Neural cell (in vitro differentiated cells): Measurements from ENCODE around the gene MBD2. TPM values are rescaled to one million over a fixed set of nuclear protein-coding genes. Genes with fewer than 3 reads are reported as not detected.
"Not testable (repeated sequence)": the region's sequence is repeated elsewhere in the genome, so short reads cannot be mapped to it uniquely, and the experiment has no call there.

Experiments used
- H2AFZ ChIP-seq: fragments of 200-600, 300-800 bp; sonication (generic), shearing (Covaris generic); 2 replicates; pipeline ENCODE4 v1.6.0; 2014; ENCODE audit warnings: low read depth, mild to moderate bottlenecking, antibody characterized with exemption, low read length, moderate library complexity
- H3F3A ChIP-seq: fragments of 200-600 bp; shearing (Covaris generic); 2 replicates; pipeline ENCODE4 v1.6.1; 2016; ENCODE audit warnings: mild to moderate bottlenecking, moderate library complexity, mixed read lengths, antibody characterized with exemption, low read length; ENCODE audit not compliant: insufficient read depth, poor library complexity, severe bottlenecking
- H3K27ac ChIP-seq: fragments of 200-600, 300-800 bp; sonication (generic), shearing (Covaris generic); 2 replicates; pipeline ENCODE4 v1.5.1; 2014; ENCODE audit warnings: mild to moderate bottlenecking, low read length, moderate library complexity
- H3K27me3 ChIP-seq: fragments of 300-800, 200-600 bp; sonication (generic), shearing (Covaris generic); 2 replicates; pipeline ENCODE4 v1.6.0; 2014; ENCODE audit warnings: mild to moderate bottlenecking, low read depth, low read length, moderate library complexity; ENCODE audit not compliant: insufficient read depth
- H3K36me3 ChIP-seq: fragments of 300-800, 200-600 bp; sonication (generic), shearing (Covaris generic); 2 replicates; pipeline ENCODE4 v1.5.1; 2014; ENCODE audit warnings: mild to moderate bottlenecking, antibody characterized with exemption, low read length, moderate library complexity; ENCODE audit not compliant: insufficient read depth
- H3K4me2 ChIP-seq: fragments of 300-800, 200-600 bp; sonication (generic), shearing (Covaris generic); 2 replicates; pipeline ENCODE4 v1.6.0; 2014; ENCODE audit warnings: mild to moderate bottlenecking, low read length
- H3K4me3 ChIP-seq: fragments of 300-800, 200-600 bp; sonication (generic), shearing (Covaris generic); 2 replicates; pipeline ENCODE4 v1.5.1; 2014; ENCODE audit warnings: mild to moderate bottlenecking, low read length, moderate library complexity
- H3K79me2 ChIP-seq: fragments of 200-600 bp; shearing (Covaris generic); replicated peaks from 2 replicates; pipeline ENCODE4 v1.6.0; 2014; ENCODE audit warnings: mild to moderate bottlenecking, low read length, moderate library complexity; ENCODE audit not compliant: insufficient read depth
- H3K9ac ChIP-seq: fragments of 300-800, 200-600 bp; sonication (generic), shearing (Covaris generic); 2 replicates; pipeline ENCODE4 v1.6.1; 2016; ENCODE audit warnings: mild to moderate bottlenecking, low read length, mixed read lengths
- H3K9me2 ChIP-seq: fragments of 200-600 bp; shearing (Covaris generic); 2 replicates; pipeline ENCODE4 v1.6.1; 2016; ENCODE audit warnings: mild to moderate bottlenecking, low read length, mixed read lengths; ENCODE audit not compliant: insufficient read depth
- H3K9me3 ChIP-seq: fragments of 200-600, 300-800 bp; sonication (generic), shearing (Covaris generic); 2 replicates; pipeline ENCODE4 v1.6.1; 2016; ENCODE audit warnings: mild to moderate bottlenecking, mixed run types, low read length, moderate library complexity, mixed read lengths
- H4K20me1 ChIP-seq: fragments of 200-600 bp; shearing (Covaris generic); 2 replicates; pipeline ENCODE4 v1.6.1; 2016; ENCODE audit warnings: mild to moderate bottlenecking, mixed run types; ENCODE audit not compliant: insufficient read depth
- EP300 ChIP-seq: fragments of 450-650 bp; conservative IDR thresholded peaks from 2 replicates; pipeline ENCODE4 v1.6.1; 2014; ENCODE audit warnings: antibody characterized with exemption, mild to moderate bottlenecking, moderate library complexity; ENCODE audit not compliant: poor library complexity, severe bottlenecking
- EZH2 ChIP-seq: fragments of 200-600, 300-800 bp; shearing (Covaris generic), sonication (generic); IDR thresholded peaks from 2 replicates; pipeline ENCODE4 v1.6.1; 2014; ENCODE audit warnings: antibody characterized with exemption, low read length, borderline replicate concordance, mild to moderate bottlenecking; ENCODE audit not compliant: insufficient read depth, poor library complexity, severe bottlenecking
- MXI1 ChIP-seq: fragments of 450-650 bp; conservative IDR thresholded peaks from 2 replicates; pipeline ENCODE4 v1.6.1; 2014; ENCODE audit warnings: antibody characterized with exemption, mild to moderate bottlenecking; ENCODE audit not compliant: poor library complexity, severe bottlenecking
- POLR2AphosphoS5 ChIP-seq: IDR thresholded peaks from 2 replicates; pipeline ENCODE4 v1.6.1; 2012
- RAD21 ChIP-seq: fragments of 450-650 bp; conservative IDR thresholded peaks from 2 replicates; pipeline ENCODE4 v1.6.1; 2014; ENCODE audit warnings: antibody characterized with exemption, mild to moderate bottlenecking, moderate library complexity
- SMC3 ChIP-seq: fragments of 450-650 bp; conservative IDR thresholded peaks from 2 replicates; pipeline ENCODE4 v1.6.1; 2014; ENCODE audit warnings: antibody characterized with exemption, mild to moderate bottlenecking, moderate library complexity; ENCODE audit not compliant: poor library complexity
- TAF1 ChIP-seq: IDR thresholded peaks from 2 replicates; pipeline ENCODE4 v1.6.1; 2012; ENCODE audit warnings: low read depth
- polyA plus RNA-seq: library from polyadenylated mRNA; depleted of rRNA; stranded (reverse); fragments of >200 nt; gene quantifications from 2 replicates; pipeline ENCODE4 v1.2.3, GENCODE V29; 2014
- TF ChIP-seq, protein P1 (sequence below): fragments of 450-650 bp; IDR thresholded peaks from 2 replicates; pipeline ENCODE4 v1.5.1; 2014; ENCODE audit warnings: antibody characterized with exemption, mild to moderate bottlenecking, moderate library complexity; ENCODE audit not compliant: poor library complexity, severe bottlenecking

MBD2 gene
- polyA plus RNA-seq, 1 donor from 2014 or later = 16.4 TPM

DNA sequence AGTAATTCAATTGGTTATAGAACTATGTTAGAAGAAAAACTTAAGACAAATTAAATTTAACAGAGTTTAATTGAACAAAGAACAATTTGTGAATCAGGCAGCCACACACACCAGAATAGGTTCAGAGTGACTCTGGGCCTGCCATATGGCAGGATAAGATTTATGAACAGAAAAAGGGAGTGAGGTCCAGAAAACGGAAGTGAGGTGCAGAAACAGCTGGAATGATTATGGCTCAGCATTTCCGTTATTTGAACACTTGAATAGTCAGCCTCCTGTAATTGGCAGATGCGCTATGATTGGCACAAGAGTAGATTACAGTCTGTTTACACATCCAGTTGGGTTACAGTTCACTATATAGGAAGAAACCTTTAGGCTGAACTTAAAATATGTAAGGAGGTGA, 99.0 kb downstream of the MBD2 start:
- H3K79me2 ChIP-seq = no peaks in the 10 kb centered on the region
- H3K27me3 ChIP-seq = no peaks in the 10 kb centered on the region
- TF ChIP-seq POLR2AphosphoS5 (no peak), MXI1 (no peak), EZH2 (no peak), SMC3 (no peak), TAF1 (no peak)
- no peaks in the 10 kb centered on the region for H3K9me2 ChIP-seq
- H4K20me1 ChIP-seq = no peaks in the 10 kb centered on the region
- H3K36me3 ChIP-seq = no peaks in the 10 kb centered on the region
- H3K4me3 ChIP-seq = no peak overlapping the region
- no peaks in the 10 kb centered on the region for H3F3A ChIP-seq
- no peaks in the 10 kb centered on the region for H3K9me3 ChIP-seq
- H3K27ac ChIP-seq = no peak overlapping the region
- H2AFZ ChIP-seq = no peak overlapping the region
- no peak overlapping the region for H3K9ac ChIP-seq
- H3K4me2 ChIP-seq = no peak overlapping the region

GRCh38 chr18:54123720-54124440, 100.6 kb downstream of the MBD2 start:
- not testable (repeated sequence) for H3K4me3 ChIP-seq, H3K9me2 ChIP-seq, H3K79me2 ChIP-seq, H3K9ac ChIP-seq, H3F3A ChIP-seq, H3K27ac ChIP-seq, H3K27me3 ChIP-seq, H3K4me2 ChIP-seq, H2AFZ ChIP-seq, H3K9me3 ChIP-seq, H3K36me3 ChIP-seq, H4K20me1 ChIP-seq

DNA sequence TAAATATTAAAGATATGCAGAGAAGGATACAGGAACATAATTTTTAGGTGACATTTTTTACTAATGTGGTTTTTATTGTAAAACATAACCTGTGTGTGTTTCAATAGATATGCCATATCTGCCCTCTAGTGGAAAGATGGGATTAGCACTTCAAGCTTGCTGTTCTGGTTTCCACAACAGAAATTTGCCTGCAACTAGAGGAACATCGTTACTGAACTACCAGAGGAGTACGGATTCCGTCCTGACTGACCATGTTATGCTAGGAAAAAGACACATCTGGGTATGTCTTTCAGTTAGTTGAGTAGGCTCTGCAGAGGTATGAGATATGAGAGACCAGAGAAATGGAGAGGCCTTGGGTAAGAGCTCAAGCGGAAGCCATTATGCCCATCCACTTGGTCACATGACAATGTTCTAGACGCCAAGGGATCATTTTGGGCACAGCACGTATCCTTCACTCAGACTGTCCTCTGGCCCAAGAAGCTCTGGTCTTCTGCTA, 104.9 kb downstream of the MBD2 start:
- Histone ChIP-seq H3K9me2 (no peaks in the 10 kb centered on the region), H3K79me2 (no peaks in the 10 kb centered on the region), H3K27me3 (no peaks in the 10 kb centered on the region), H2AFZ (no peak overlapping the region), H3K4me3 (no peak overlapping the region), H3K36me3 (no peaks in the 10 kb centered on the region), H3K27ac (no peak overlapping the region), H3K9me3 (no peaks in the 10 kb centered on the region), H3K4me2 (no peak overlapping the region), H3F3A (no peaks in the 10 kb centered on the region), H3K9ac (no peak overlapping the region), H4K20me1 (no peaks in the 10 kb centered on the region)
- TF ChIP-seq SMC3 (peak; percentile 90), MXI1 (no peak), TAF1 (no peak), RAD21 (peak; percentile 92), EP300 (no peak), EZH2 (no peak)
- TF ChIP-seq, protein P1, sequence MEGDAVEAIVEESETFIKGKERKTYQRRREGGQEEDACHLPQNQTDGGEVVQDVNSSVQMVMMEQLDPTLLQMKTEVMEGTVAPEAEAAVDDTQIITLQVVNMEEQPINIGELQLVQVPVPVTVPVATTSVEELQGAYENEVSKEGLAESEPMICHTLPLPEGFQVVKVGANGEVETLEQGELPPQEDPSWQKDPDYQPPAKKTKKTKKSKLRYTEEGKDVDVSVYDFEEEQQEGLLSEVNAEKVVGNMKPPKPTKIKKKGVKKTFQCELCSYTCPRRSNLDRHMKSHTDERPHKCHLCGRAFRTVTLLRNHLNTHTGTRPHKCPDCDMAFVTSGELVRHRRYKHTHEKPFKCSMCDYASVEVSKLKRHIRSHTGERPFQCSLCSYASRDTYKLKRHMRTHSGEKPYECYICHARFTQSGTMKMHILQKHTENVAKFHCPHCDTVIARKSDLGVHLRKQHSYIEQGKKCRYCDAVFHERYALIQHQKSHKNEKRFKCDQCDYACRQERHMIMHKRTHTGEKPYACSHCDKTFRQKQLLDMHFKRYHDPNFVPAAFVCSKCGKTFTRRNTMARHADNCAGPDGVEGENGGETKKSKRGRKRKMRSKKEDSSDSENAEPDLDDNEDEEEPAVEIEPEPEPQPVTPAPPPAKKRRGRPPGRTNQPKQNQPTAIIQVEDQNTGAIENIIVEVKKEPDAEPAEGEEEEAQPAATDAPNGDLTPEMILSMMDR = peak; percentile 93
